MM.1S (cell line): ENCODE data around the gene PLAC8L1.

Experiments
- DNase-seq: peaks from one replicate; pipeline ENCODE4 v3.0.0-alpha.2; 2015
- H2AFZ ChIP-seq: fragments of 300-600 bp; sonication (generic); 2 replicates; pipeline ENCODE4 v1.6.0; 2016; ENCODE audit warnings: antibody characterized with exemption, low read length
- H3F3A ChIP-seq: fragments of 300-600 bp; sonication (generic); 2 replicates; pipeline ENCODE4 v1.6.1; 2016; ENCODE audit warnings: mild to moderate bottlenecking, antibody characterized with exemption, low read length, moderate library complexity, mixed read lengths; ENCODE audit not compliant: insufficient read depth
- H3K27ac ChIP-seq: fragments of 300-600 bp; sonication (generic); 2 replicates; pipeline ENCODE4 v1.5.1; 2016; ENCODE audit warnings: mild to moderate bottlenecking, low read length
- H3K27me3 ChIP-seq: fragments of 300-600 bp; sonication (generic); replicated peaks from 2 replicates; pipeline ENCODE4 v1.6.0; 2016; ENCODE audit warnings: low read length; ENCODE audit not compliant: insufficient read depth
- H3K36me3 ChIP-seq: fragments of 300-600 bp; sonication (generic); replicated peaks from 2 replicates; pipeline ENCODE4 v1.6.1; 2016; ENCODE audit warnings: mild to moderate bottlenecking, low read length, mixed read lengths; ENCODE audit not compliant: insufficient read depth
- H3K4me1 ChIP-seq: fragments of 300-600 bp; sonication (generic); 2 replicates; pipeline ENCODE4 v1.6.1; 2016; ENCODE audit warnings: low read length, mixed read lengths
- H3K4me2 ChIP-seq: fragments of 300-600 bp; sonication (generic); 2 replicates; pipeline ENCODE4 v1.6.0; 2016; ENCODE audit warnings: low read depth, low read length
- H3K4me3 ChIP-seq: fragments of 300-600 bp; sonication (generic); 2 replicates; pipeline ENCODE4 v1.5.1; 2016; ENCODE audit warnings: low read length, mixed read lengths
- H3K79me2 ChIP-seq: fragments of 300-600 bp; sonication (generic); 2 replicates; pipeline ENCODE4 v1.6.1; 2016; ENCODE audit warnings: mixed run types, low read length, mixed read lengths
- H3K9ac ChIP-seq: fragments of 300-600 bp; sonication (generic); 2 replicates; pipeline ENCODE4 v1.6.1; 2016; ENCODE audit warnings: low read length, mixed read lengths
- H3K9me2 ChIP-seq: fragments of 300-600 bp; sonication (generic); replicated peaks from 2 replicates; pipeline ENCODE4 v1.6.1; 2016; ENCODE audit warnings: mild to moderate bottlenecking, low read length, mixed read lengths; ENCODE audit not compliant: insufficient read depth
- H3K9me3 ChIP-seq: fragments of 300-600 bp; sonication (generic); replicated peaks from 2 replicates; pipeline ENCODE4 v1.6.1; 2016; ENCODE audit warnings: mild to moderate bottlenecking, low read length, mixed read lengths; ENCODE audit not compliant: insufficient read depth
- H4K20me1 ChIP-seq: fragments of 300-600 bp; sonication (generic); 2 replicates; pipeline ENCODE4 v1.6.1; 2016; ENCODE audit warnings: mild to moderate bottlenecking, low read length, moderate library complexity, mixed read lengths; ENCODE audit not compliant: insufficient read depth
- CTCF ChIP-seq: fragments of 300-600 bp; sonication (generic); IDR thresholded peaks from 2 replicates; pipeline ENCODE4 v1.5.1; 2016; ENCODE audit warnings: antibody characterized with exemption, low read length, mixed read lengths
- EZH2 ChIP-seq: fragments of 300-600 bp; sonication (generic); optimal IDR thresholded peaks from 2 replicates; pipeline ENCODE3; 2017; ENCODE audit warnings: low read depth, mild to moderate bottlenecking, antibody characterized with exemption, low read length, mixed read lengths
- EZH2phosphoT487 ChIP-seq: fragments of 300-600 bp; sonication (generic); IDR thresholded peaks from 2 replicates; pipeline ENCODE4 v1.6.1; 2018; ENCODE audit warnings: antibody characterized with exemption, low read length

The PLAC8L1 gene

GRCh38 chr5:146076455-146076854 is 28.9 kb downstream of the PLAC8L1 start:
- TF ChIP-seq CTCF (no peak), EZH2 (no peak), EZH2phosphoT487 (no peak)
- no peak overlapping the region for H2AFZ ChIP-seq
- H3K36me3 ChIP-seq: no peaks in the 10 kb centered on the region
- H3K27me3 ChIP-seq: no peaks in the 10 kb centered on the region
- H3K9me2 ChIP-seq: no peaks in the 10 kb centered on the region
- no peak overlapping the region for H3K4me3 ChIP-seq
- H3F3A ChIP-seq: no peaks in the 10 kb centered on the region
- H3K9me3 ChIP-seq: no peaks in the 10 kb centered on the region
- no peaks in the 10 kb centered on the region for H4K20me1 ChIP-seq
- H3K4me2 ChIP-seq: no peak overlapping the region
- no peaks in the 10 kb centered on the region for H3K79me2 ChIP-seq
- H3K4me1 ChIP-seq: peaks cover 12% of the 10 kb centered on the region
- no peak overlapping the region for H3K9ac ChIP-seq
- H3K27ac ChIP-seq: no peak overlapping the region
- DNase-seq: no peak

- H3K27me3 ChIP-seq: no peaks in the 10 kb centered on the region
- H3K4me2 ChIP-seq: no peak overlapping the region
- H3K9ac ChIP-seq: no peak overlapping the region
- H3K27ac ChIP-seq: no peak overlapping the region
- H3K4me1 ChIP-seq: peaks cover 17% of the 10 kb centered on the region
- no peaks in the 10 kb centered on the region for H3K9me2 ChIP-seq
- no peaks in the 10 kb centered on the region for H3K36me3 ChIP-seq
- no peaks in the 10 kb centered on the region for H4K20me1 ChIP-seq
- no peaks in the 10 kb centered on the region for H3F3A ChIP-seq
- no peaks in the 10 kb centered on the region for H3K79me2 ChIP-seq
- no peak overlapping the region for H3K4me3 ChIP-seq
- H2AFZ ChIP-seq: no peak overlapping the region
- no peaks in the 10 kb centered on the region for H3K9me3 ChIP-seq
- DNase-seq: no peak
- TF ChIP-seq EZH2 (no peak), EZH2phosphoT487 (no peak), CTCF (no peak)
Observed at GRCh38 chr5:146076028-146076427, 29.3 kb downstream of the PLAC8L1 start.

- Histone ChIP-seq H2AFZ (no peak overlapping the region), H3K79me2 (no peaks in the 10 kb centered on the region)
- no peak for DNase-seq
Observed at GRCh38 chr5:146073239-146073900, 32.0 kb downstream of the PLAC8L1 start.

More at GRCh38 chr5:146073239-146073900, 32.0 kb downstream of the PLAC8L1 start:
- H3K27ac ChIP-seq: no peak overlapping the region
- H3F3A ChIP-seq: peaks cover 8% of the 10 kb centered on the region; the same call in 1 of the 2 replicates
- TF ChIP-seq EZH2 (no peak), EZH2phosphoT487 (no peak), CTCF (no peak)
- no peaks in the 10 kb centered on the region for H3K9me3 ChIP-seq
- peaks cover 31% of the 10 kb centered on the region for H3K4me1 ChIP-seq
- H3K9ac ChIP-seq: no peak overlapping the region
- H3K4me2 ChIP-seq: no peak overlapping the region
- no peaks in the 10 kb centered on the region for H3K9me2 ChIP-seq
- H3K27me3 ChIP-seq: no peaks in the 10 kb centered on the region
- H3K4me3 ChIP-seq: no peak overlapping the region
- no peaks in the 10 kb centered on the region for H4K20me1 ChIP-seq
- no peaks in the 10 kb centered on the region for H3K36me3 ChIP-seq
